Inferior parietal cortex (tissue), 1 donor: ENCODE measurements around the gene PSMD9.
"Not testable (repeated sequence)": the region's sequence is repeated elsewhere in the genome, so short reads cannot be mapped to it uniquely, and the experiment has no call there.

Experiments used
- DNase-seq: peaks from one replicate; pipeline ENCODE4 v3.0.0-alpha.2; 2016; ENCODE audit errors: extremely low spot score

PSMD9 gene

DNA sequence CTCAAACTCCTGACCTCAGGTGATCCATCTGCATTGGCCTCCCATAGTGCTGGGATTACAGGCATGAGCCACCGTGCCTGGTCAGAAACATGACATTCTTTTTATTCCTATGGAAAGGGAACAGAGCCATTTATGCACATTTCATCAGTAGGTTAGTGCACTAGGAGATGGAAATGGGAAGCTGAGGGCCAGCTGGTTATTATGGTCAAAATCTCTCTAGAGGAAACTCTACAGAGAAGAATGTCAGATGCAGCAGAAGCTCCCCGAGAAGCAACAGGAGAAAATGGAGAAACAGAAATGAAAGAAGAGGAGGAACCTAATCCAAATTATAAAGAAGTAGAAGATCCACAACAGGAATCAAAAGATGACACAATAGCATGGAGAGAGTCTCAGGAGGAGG lies 32.5 kb downstream of the PSMD9 start:
- no peak for DNase-seq

DNA sequence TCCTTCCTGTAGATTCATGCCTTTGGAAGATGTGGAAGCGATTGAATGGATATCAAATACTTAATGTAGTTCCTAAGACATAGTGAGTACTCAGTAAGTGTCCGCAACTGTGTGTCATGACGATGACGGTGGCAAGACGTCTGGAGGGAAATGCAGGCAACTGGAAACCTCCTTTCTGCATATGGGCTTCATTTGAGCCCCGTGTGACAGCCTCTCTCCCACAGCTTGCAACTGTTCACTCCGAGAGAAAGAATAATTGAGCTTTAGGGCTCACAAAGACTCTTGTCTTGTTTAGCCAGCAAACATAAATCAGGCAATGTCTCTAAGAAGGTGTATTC lies 36.7 kb downstream of the PSMD9 start:
- DNase-seq, result no peak

DNA sequence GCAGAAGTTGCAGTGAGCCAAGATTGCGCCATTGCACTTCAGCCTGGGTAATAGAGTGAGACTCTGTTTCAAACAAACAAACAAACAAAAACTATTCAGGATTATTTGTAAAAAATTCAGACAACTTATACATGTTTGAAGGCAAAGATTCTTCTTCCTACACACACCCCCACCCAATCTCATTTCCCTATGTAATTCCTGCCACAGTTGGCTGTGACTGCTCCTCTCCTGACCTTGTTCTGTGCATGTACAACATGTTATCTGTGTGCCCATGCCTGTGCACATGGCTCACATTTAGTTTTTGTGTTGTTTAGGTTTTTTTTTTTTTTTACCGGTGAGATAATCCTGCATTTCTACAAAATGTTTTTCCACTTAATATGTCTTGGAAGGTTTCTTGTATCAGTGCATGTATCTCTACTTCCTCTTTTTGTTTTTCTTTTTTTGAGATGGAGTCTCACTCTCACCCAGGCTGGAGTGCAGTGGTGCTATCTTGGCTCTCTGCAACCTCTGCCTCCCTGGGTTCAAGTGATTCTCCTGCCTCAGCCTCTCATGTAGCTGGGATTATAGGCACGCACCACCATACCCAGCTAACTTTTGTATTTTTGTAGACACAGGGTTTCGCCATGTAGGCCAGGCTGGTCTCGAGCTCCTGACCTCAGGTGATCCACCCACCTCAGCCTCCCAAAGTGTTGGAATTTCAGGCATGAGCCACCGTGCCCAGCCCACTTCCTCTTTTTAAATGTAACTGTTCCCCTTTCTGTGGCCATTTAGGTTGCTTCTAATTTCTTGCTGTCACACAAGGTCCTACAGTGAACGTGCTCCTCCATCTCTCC lies 38.5 kb downstream of the PSMD9 start:
- no peak for DNase-seq

DNA sequence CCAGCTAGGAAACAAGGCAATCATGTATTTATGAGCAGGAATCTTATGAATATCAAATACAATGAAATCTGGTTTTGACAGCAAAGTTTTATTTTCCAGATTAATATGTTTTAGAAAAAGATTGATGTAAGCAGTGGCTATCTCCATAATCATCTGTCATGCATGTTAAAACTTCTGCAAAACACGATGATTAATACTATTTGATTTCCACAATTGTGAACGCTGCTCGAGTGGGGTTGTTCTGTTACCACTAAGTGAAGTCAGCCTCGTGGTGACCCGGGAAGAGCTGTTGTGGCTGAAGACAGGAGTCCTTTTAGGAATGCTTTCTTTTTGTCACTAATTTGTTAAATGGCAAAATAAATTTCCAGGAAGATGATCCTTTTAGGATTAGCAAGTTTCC lies 39.2 kb downstream of the PSMD9 start:
- no peak for DNase-seq

DNA sequence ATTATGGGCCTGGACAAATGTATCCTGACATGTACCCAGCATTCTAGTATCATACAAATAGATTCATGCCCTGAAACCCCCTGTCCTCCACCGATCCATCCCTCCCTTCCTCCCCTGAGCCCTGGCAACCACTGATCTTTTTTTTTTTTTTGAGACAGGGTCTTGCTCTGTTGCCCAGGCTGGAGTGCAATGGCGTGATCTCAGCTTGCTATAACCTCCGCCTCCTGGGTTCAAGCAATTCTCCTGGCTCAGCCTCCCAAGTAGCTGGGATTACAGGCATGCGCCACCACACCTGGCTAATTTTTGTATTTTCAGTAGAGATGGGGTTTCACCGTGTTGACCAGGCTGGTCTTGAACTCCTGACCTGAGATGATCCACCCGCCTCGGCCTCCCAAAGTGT lies 41.0 kb downstream of the PSMD9 start:
- not testable (repeated sequence) for DNase-seq

DNA sequence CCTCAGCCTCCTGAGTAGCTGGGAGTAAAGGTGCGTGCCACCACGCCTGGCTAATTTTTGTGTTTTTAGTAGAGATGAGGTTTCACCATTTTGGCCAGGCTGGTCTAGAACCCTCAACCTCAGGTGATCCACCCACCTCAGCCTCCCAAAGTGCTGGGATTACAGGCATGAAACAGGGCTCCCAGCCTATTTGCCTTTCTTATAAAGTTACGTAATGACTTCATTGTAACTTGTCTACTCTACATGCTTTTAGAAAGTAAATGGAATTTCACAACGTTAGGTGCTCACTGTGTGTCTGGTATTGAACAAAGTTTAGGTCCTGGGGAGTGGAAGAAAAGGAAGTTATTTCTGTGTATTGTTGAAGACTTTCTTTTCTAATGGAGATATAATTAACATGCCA lies 42.3 kb downstream of the PSMD9 start:
- no peak for DNase-seq

DNA sequence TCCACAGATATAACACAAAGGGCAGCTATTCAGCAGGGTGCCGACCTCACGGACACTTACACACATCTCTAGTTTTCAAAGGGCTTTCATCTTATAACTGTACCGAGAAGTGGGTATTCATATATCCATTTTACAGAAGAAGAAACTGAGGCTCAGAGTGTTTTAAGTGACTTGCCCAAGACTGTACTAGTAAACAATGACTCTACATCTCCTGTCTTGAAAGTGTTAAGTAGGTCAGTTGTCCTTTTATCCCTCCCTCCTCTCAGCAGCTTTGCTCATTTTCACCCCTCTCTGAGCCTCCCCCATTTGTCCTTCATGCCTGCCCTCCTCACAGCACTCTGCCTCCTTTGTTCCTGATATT lies 43.6 kb downstream of the PSMD9 start:
- no peak for DNase-seq

DNA sequence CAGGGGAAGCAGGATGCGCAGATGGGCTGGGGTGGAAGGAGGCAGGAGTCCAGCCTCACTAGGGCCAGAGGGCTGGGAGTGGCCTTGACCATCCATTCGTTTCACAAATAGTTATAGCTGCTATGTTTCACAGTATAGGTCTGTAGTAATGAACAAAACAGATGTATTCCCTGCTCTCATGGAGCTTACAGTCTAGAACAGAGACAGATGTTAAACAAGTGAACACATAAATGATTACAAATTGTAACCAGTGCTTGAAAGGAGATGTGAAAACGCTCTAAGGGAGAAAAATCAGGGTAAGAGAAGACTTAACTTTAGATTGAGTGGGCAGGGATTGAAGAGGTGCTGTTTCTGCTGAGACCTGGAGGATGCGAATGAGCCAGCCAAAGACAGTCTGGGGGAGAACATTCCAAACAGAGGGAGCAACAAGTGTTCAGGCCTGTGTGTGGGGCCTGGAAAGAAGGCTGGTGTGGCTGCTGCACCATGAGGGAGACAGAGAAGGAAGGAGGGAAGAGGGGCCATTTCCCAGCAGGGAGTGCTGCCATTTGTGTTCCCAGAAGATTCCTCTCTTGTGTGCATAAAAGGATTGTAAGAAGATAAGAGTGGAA lies 44.4 kb downstream of the PSMD9 start:
- DNase-seq, result no peak

DNA sequence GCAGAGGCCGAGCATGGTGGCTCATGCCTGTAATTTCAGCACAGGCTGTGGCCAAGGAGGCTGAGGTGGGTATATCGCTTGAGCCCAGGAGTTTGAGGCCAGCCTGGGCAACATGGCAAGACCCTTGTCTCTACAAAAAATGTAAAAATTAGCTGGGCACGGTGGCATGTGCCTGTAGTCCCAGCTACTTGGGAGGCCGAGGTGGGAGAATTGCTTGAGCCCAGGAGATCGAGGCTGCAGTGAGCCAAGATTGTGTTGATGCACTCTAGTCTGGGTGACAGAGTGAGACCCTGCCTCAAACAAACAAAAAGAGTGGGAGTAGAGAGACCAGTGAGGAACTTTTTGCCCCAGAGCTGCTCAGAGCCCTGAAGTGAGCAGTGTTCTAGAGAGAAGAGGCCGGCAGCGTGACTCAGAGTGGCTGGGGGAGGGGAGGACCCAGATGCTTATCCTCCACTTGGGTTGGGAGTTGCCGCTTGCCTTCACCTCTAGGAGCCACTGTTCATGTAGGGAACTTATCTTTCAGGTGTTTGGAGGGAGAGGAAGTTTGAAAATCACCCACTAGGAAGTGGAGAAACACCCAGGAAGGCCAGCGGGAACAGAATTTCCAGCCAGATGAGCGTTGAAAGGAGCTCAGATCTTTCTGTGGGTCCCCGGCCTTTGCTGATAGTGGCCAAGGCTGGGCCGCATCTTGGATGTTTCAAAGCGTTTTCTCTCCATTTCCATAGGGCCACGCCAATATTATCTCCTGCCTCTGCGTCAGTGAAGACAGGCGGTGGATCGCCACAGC lies 45.1 kb downstream of the PSMD9 start:
- DNase-seq, result no peak

DNA sequence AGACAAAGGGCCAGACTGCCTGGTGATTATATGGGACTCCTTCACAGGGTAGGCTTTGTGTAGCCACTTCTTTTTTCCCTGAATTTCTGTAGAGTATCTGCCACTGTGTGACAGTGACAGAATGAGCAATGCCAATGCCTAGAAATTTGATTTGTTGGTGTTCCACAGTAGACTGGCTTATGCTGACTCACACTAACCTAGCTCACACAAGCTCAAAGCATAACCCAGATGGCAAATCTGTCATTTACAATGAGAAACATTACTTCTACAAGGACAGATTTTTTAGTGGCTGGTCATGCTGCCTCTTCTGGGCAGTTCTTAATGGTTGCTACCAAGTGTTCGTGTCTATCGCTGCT lies 45.7 kb downstream of the PSMD9 start:
- DNase-seq, result no peak

DNA sequence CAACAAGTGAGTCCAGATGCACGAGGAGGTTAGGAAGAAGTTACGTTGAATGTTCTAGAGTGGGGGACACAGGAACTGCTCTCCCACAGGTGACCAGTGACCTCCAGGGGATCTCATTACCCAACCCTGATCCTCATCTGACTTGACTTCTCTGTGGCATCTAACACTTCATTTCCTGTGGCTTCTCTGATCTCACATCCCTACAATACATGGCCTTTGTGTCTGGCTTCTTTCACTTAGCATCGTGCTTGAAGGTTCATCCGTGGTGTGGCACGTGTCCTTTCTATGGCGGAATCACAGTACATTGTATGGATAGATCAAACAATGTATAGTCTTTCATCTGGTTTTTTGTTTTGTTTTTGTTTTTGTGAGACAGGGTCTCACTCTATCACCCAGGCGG lies 49.1 kb downstream of the PSMD9 start:
- DNase-seq, result no peak

DNA sequence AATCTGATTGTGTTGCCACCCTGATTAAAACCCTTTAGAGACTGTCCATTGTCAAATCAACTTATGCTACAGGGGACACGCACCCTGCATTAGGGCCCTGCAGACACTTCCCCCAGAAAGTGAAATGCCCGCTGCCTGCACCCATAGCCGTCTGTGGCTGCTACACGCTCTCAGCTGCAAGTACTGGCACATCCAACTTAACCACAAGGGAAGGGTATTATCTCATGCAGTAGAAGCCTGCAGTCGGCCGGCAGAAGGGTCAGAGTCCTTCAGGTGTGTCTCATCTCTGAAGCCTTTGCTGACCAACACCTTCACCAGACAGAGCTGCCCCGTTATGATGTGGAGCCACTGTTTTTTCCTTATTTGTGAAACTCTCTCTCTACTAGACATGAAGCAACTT lies 50.6 kb downstream of the PSMD9 start:
- DNase-seq, result no peak

DNA sequence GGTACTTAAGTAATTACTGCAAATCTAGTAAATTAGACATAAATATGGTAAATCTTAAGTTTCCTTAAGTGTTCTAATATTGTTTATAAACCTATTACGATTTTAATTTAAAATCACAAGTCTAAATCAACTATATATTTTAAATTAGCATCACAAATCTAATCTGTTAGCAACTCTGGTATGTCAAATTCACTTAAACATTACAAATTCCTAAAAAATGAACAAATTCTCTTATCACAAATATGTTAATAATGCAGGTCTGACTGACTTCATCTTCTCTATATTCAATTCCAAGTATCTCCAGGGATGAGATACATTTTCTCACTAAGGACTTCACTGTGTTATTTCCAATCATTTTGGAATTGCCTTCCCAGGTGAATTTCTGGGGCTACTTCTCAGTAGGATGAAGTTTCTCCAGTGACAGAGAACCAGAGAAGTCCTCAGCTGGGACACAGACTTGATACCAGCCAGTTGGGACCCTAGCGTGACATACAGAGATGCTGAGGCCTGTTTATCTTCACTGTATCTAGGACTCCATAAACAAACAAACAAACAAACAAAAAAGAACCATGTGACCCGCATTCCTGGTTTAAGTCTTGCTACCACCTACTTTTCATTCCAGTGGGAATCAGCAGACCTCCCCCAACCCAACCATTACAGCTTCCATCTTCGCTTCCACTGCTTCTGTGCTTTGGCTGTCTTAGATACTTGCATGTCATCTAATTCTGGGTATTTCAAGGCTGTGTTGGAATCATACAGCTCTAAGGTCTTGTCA lies 51.6 kb downstream of the PSMD9 start:
- no peak for DNase-seq

DNA sequence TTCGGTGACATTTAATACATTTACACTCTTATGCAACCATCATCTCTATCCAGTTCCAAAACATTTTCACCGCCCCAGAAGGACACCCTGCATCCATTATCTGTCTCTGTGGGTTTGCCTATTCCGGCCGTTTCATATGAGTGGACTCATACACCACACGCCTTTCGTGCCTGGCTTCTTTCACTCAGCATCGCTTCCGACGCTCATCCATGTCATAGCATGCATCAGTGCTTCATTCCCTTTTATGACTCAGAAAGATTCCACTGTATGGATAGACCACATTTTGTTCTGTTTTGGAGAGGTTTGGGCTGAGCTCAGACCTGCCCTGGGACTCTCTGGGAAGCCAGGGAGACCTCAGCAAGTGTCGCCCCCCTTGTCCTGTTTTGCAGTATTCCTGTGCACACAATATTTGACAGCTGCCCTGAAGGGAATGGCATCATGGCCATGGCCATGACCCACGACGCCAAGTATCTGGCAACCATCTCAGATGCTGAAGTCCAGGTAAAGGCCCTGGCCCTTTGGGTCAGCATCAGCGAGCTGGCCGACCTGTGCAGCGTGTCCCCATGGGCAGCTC lies 53.6 kb downstream of the PSMD9 start:
- no peak for DNase-seq

DNA sequence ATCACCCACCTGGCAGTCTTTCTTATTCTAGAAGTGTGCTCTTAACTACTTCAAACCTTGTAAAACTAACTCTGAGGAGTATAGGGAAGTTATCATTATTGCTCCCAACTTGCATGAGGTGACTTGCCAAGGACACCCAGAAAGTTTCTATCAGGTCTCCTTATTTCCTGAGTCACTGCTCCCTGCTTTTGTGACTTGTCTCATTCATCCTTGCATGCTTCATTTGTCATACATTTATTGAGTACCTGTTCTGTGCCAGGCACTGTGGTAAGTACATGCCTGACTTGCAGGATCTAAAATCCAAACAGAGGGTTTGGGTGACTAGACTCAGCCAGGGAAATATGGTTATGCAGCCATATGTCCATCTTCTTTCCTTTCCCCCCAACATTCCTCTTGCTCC lies 55.3 kb downstream of the PSMD9 start:
- no peak for DNase-seq

DNA sequence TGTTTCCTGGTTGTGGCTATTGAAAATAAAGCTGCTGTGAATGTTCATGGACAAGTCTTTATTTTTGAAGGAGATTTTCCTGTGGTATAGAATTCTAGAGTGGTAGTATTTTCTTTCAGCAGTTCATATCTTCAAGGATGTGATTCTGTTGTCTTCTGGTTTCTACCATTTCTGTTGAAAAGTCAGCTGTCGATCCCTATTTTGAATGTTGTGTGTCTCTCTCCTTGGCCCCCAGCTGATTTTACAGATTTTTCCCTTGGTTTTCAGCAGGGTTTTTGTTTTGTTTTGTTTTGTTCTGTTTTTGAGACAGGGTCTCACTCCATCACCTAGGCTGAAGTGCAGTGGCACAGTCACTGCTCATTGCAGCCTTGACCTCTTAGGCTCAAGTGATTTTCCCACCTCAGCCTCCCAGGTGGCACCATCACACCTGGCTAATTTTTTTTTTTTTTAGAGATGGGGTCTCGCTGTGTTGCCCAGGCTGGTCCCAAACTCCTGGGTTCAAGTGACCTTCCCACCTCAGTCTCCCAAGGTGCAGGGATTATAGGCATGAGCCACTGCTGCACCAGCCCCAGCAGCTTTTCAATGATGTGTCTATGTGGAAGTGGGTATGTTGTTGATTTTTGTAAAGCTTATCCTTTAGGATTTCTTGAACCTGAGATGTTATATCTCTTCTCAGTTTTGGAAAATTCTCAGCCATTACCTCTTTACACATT lies 57.9 kb downstream of the PSMD9 start:
- no peak for DNase-seq

DNA sequence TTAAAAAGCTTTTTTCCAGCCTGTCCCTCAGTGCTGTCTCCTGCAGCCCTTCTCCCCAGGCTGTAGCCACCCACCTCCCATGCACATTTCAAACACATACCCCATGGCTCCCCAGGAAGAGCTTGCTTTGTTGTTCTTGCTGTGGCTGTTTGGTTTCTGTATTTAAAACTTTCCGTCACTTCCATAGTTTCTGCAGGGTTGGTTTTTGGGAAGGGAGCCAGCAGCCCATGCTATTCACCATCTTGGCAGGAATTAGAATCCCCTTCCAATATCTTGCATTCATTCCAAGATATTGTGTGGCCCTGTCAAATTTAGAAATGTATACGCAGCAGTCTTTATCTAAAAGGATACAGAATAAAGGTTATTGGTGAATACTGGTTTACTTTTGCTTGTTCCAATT lies 59.4 kb downstream of the PSMD9 start:
- DNase-seq, result no peak

DNA sequence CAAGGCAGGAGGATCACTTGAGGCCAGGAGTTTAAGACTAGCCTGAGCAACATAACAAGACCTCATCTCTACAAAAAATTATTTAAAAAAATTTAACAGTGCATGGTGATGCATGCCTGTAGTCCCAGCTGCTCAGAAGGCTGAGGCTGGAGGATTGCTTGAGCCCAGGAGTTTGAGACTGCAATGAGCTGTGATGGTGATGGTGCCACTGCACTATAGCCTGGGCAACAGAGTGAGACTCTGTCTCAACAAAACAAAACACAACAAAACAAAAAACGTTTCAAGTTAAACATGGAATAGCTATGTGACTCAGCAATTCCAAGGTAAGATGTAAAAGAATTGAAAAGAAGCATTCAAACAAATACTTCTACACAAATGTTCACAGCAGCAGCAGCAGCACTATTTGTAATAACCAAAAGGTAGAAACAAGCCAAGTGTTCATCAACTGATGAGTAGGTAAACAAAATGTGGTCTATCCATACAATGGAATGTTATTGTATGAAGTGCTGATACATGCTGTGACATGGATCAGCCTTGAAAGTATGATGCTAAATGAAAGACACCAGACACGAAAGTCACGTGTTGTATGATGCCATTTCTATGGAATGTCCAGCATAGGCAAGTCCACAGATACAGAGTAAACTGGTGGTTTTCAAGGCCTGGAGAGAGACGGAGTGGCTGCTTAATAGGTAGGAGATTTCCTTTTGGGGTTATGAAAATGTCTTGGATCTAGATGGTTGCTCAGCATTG lies 61.2 kb downstream of the PSMD9 start:
- DNase-seq, result no peak

DNA sequence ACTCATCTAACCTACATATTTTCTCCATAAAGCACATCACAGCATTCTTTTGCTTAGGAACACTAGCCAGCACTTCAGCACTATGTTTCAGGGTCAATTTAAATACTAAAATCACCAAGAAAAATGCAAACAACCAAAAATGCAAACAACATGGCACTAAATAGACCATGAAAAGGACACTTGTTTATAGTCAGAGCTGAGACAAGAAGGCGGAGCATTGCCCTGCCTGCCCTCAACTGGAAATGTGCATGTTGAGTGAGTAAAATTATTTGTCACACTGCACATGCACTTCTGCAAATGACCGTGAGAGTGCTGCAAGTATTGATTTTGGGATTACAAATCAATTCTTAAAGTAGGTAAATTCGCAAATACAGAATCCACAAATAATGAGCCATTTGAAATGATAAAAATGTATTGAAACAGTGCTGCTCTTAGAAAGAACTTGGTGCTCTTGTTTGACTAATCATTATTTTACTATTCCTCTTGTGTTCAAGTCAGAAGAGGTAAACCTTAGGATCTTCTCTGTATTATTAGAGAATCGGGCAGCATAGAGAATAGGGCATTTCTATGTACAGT lies 64.6 kb downstream of the PSMD9 start:
- DNase-seq, result no peak

DNA sequence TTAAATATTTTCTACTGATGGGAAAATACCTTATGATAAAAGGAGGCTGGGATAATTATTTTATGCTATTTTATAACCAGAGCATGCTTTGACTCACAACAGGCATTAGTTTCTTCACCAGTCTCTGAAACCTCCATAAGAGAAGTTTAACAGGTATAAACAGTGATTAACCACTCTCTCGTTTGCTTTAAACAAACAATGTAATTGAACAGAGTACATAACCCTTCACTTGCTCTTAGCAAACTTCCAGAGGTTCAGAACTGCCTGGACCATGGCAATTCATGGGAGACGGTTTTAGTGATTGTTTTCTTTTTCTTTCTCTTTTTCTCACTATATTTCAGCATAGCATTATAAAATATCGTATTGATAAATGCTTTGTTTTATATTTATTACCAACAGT lies 65.1 kb downstream of the PSMD9 start:
- DNase-seq, result no peak
